Panc1 (cell line): ENCODE measurements around the gene WDR5. TPM values are rescaled to one million over a fixed set of nuclear protein-coding genes. Genes with fewer than 3 reads are reported as not detected.

Source experiments
- ATAC-seq: fragments of 200-7000 bp; cut with Tn5 transposase; 2 replicates; pipeline ENCODE4 v1.9.1; 2020; ENCODE audit warnings: mild to moderate bottlenecking, moderate library complexity
- BruUV-seq: library from RNA; stranded (reverse); fragments of 400-500 nt; replicated peaks from 2 replicates; lab custom pipeline; 2021; lab: Mats Ljungman, UMichigan
- CTCF ChIA-PET: fragments of 300-600 bp; sonication (Branson Sonifier 250); formaldehyde crosslinking; loops from one replicate; lab custom pipeline; 2022; ENCODE audit warnings: antibody characterized with exemption; lab: Charles Lee
- POLR2A ChIA-PET: fragments of 300-600 bp; sonication (Branson Sonifier 250); formaldehyde crosslinking; loops from one replicate; lab custom pipeline; 2022; ENCODE audit warnings: antibody characterized with exemption; lab: Charles Lee
- DNase-seq: peaks from one replicate; pipeline ENCODE4 v3.0.0-alpha.2; 2010; ENCODE audit warnings: low read depth, low spot score
- H3K27ac ChIP-seq: 2 replicates; pipeline ENCODE4 v1.5.1; 2011; ENCODE audit warnings: mild to moderate bottlenecking, low read length, inconsistent platforms
- H3K27me3 ChIP-seq: fragments of 200-500 bp; sonication (Bioruptor generic); 2 replicates; pipeline ENCODE4 v1.6.0; 2014; ENCODE audit warnings: low read length, inconsistent platforms; ENCODE audit not compliant: control insufficient read depth, insufficient read depth
- H3K36me3 ChIP-seq: fragments of 200-500 bp; sonication (Bioruptor generic); 2 replicates; pipeline ENCODE4 v1.5.1; 2014; ENCODE audit warnings: inconsistent platforms, mild to moderate bottlenecking, low read length, moderate library complexity; ENCODE audit not compliant: control insufficient read depth, insufficient read depth
- H3K4me1 ChIP-seq: 2 replicates; pipeline ENCODE4 v1.5.1; 2011; ENCODE audit warnings: inconsistent platforms, mild to moderate bottlenecking, low read length, moderate library complexity; ENCODE audit not compliant: control insufficient read depth, insufficient read depth
- H3K4me3 ChIP-seq, 2 experiments: 2 replicates each; pipeline ENCODE4 v1.5.1; 2011 to 2012; ENCODE audit warnings: low read depth in 2 of 2, low read length in 2 of 2, mild to moderate bottlenecking in 2 of 2, inconsistent platforms in 1 of 2, moderate library complexity in 1 of 2
- H3K9me3 ChIP-seq: fragments of 200-500 bp; sonication (Bioruptor generic); 2 replicates; pipeline ENCODE4 v1.5.1; 2014; ENCODE audit warnings: low read depth, mild to moderate bottlenecking, inconsistent platforms, low read length, moderate library complexity; ENCODE audit not compliant: control insufficient read depth, insufficient read depth
- CTCF ChIP-seq: fragments of 450-650 bp; IDR thresholded peaks from 2 replicates; pipeline ENCODE4 v1.5.1; 2017; ENCODE audit warnings: mild to moderate bottlenecking
- POLR2AphosphoS5 ChIP-seq: IDR thresholded peaks from 2 replicates; pipeline ENCODE4 v1.6.1; 2012; ENCODE audit warnings: mild to moderate bottlenecking, low read depth, low read length, moderate library complexity
- REST ChIP-seq, 2 experiments: IDR thresholded peaks; 2 replicates each; pipeline ENCODE4 v1.6.1; 2011 to 2012; ENCODE audit warnings: low read depth in 2 of 2, control low read depth in 1 of 2, low read length in 1 of 2, mild to moderate bottlenecking in 1 of 2, moderate library complexity in 1 of 2; ENCODE audit not compliant: insufficient read depth in 1 of 2
- SIN3A ChIP-seq: IDR thresholded peaks from 2 replicates; pipeline ENCODE4 v1.6.1; 2012; ENCODE audit warnings: low read depth, mild to moderate bottlenecking, low read length, moderate library complexity, borderline replicate concordance; ENCODE audit not compliant: insufficient read depth
- TCF7L2 ChIP-seq: IDR thresholded peaks from 2 replicates; pipeline ENCODE4 v1.6.1; 2011; ENCODE audit warnings: mild to moderate bottlenecking, low read depth, low read length, inconsistent platforms
- in situ Hi-C: cut with HindIII; loops from 2 replicates; pipeline ENCODE4 v1.10.0; 2016; ENCODE audit warnings: low sequenced_read_pairs, low pct_unique_long_range_greater_than_20kb
- intact Hi-C: fragments of 100-400 bp; cut with micrococcal nuclease; formaldehyde crosslinking; loops from one replicate; pipeline ENCODE4 v1.10.0; 2022; ENCODE audit not compliant: unreplicated experiment
- total RNA-seq: library from RNA; stranded (reverse); gene quantifications from one replicate; pipeline ENCODE4 v1.2.1, GENCODE V29; 2021; ENCODE audit not compliant: unreplicated experiment

The WDR5 gene
- total RNA-seq, 1 experiment from 2014 or later: 36.9 TPM

GRCh38 chr9:134131471-134132207 is 4.2 kb upstream of the WDR5 start:
- intact Hi-C loops (no loop called here), in situ Hi-C loops (no loop called here)
- H3K27ac ChIP-seq: no peak overlapping the region
- no peaks in the 10 kb centered on the region for H3K9me3 ChIP-seq
- no peak for ATAC-seq
- H3K4me3 ChIP-seq: no peak overlapping the region
- ChIA-PET POLR2A (no interaction called here), CTCF (no interaction called here)
- peaks cover 3% of the 10 kb centered on the region; the same call in 1 of the 2 replicates for H3K4me1 ChIP-seq
- H3K36me3 ChIP-seq: no peaks in the 10 kb centered on the region; the same call in 1 of the 2 replicates
- H3K27me3 ChIP-seq: no peaks in the 10 kb centered on the region
- TF ChIP-seq CTCF (no peak), POLR2AphosphoS5 (no peak), TCF7L2 (no peak), REST (IDR thresholded peaks at IDR 0.05; ENCODE audit: insufficient read depth in 1 of 2, low read depth in 2 of 2, low read length in 1 of 2) (no peak), SIN3A (no peak)
- DNase-seq: no peak
- BruUV-seq: no TSS peak

GRCh38 chr9:134132208-134132870 is 3.5 kb upstream of the WDR5 start:
- no TSS peak for BruUV-seq
- H3K36me3 ChIP-seq: peaks cover 2% of the 10 kb centered on the region; the same call in 1 of the 2 replicates
- POLR2A ChIA-PET: no interaction called here
- no peaks in the 10 kb centered on the region for H3K9me3 ChIP-seq
- CTCF ChIA-PET: no interaction called here
- no peak for DNase-seq
- H3K4me3 ChIP-seq: no peak overlapping the region
- ATAC-seq: no peak
- TF ChIP-seq TCF7L2 (no peak), SIN3A (no peak), CTCF (no peak), REST (IDR thresholded peaks at IDR 0.05; ENCODE audit: insufficient read depth in 1 of 2, low read depth in 2 of 2, low read length in 1 of 2) (no peak), POLR2AphosphoS5 (no peak)
- in situ Hi-C loops (no loop called here), intact Hi-C loops (no loop called here)
- peaks cover 8% of the 10 kb centered on the region for H3K4me1 ChIP-seq
- no peak overlapping the region for H3K27ac ChIP-seq
- no peaks in the 10 kb centered on the region for H3K27me3 ChIP-seq
